MM.1S (cell line): Measurements from ENCODE around the gene TEAD2.
"Not testable (repeated sequence)": the region's sequence is repeated elsewhere in the genome, so short reads cannot be mapped to it uniquely, and the experiment has no call there.

ENCODE experiments used
- DNase-seq: peaks from one replicate; pipeline ENCODE4 v3.0.0-alpha.2; 2015
- H2AFZ ChIP-seq: fragments of 300-600 bp; sonication (generic); 2 replicates; pipeline ENCODE4 v1.6.0; 2016; ENCODE audit warnings: antibody characterized with exemption, low read length
- H3F3A ChIP-seq: fragments of 300-600 bp; sonication (generic); 2 replicates; pipeline ENCODE4 v1.6.1; 2016; ENCODE audit warnings: mild to moderate bottlenecking, antibody characterized with exemption, low read length, moderate library complexity, mixed read lengths; ENCODE audit not compliant: insufficient read depth
- H3K27ac ChIP-seq: fragments of 300-600 bp; sonication (generic); 2 replicates; pipeline ENCODE4 v1.5.1; 2016; ENCODE audit warnings: mild to moderate bottlenecking, low read length
- H3K27me3 ChIP-seq: fragments of 300-600 bp; sonication (generic); replicated peaks from 2 replicates; pipeline ENCODE4 v1.6.0; 2016; ENCODE audit warnings: low read length; ENCODE audit not compliant: insufficient read depth
- H3K36me3 ChIP-seq: fragments of 300-600 bp; sonication (generic); replicated peaks from 2 replicates; pipeline ENCODE4 v1.6.1; 2016; ENCODE audit warnings: mild to moderate bottlenecking, low read length, mixed read lengths; ENCODE audit not compliant: insufficient read depth
- H3K4me1 ChIP-seq: fragments of 300-600 bp; sonication (generic); 2 replicates; pipeline ENCODE4 v1.6.1; 2016; ENCODE audit warnings: low read length, mixed read lengths
- H3K4me2 ChIP-seq: fragments of 300-600 bp; sonication (generic); 2 replicates; pipeline ENCODE4 v1.6.0; 2016; ENCODE audit warnings: low read depth, low read length
- H3K4me3 ChIP-seq: fragments of 300-600 bp; sonication (generic); 2 replicates; pipeline ENCODE4 v1.5.1; 2016; ENCODE audit warnings: low read length, mixed read lengths
- H3K79me2 ChIP-seq: fragments of 300-600 bp; sonication (generic); 2 replicates; pipeline ENCODE4 v1.6.1; 2016; ENCODE audit warnings: mixed run types, low read length, mixed read lengths
- H3K9ac ChIP-seq: fragments of 300-600 bp; sonication (generic); 2 replicates; pipeline ENCODE4 v1.6.1; 2016; ENCODE audit warnings: low read length, mixed read lengths
- H3K9me2 ChIP-seq: fragments of 300-600 bp; sonication (generic); replicated peaks from 2 replicates; pipeline ENCODE4 v1.6.1; 2016; ENCODE audit warnings: mild to moderate bottlenecking, low read length, mixed read lengths; ENCODE audit not compliant: insufficient read depth
- H3K9me3 ChIP-seq: fragments of 300-600 bp; sonication (generic); replicated peaks from 2 replicates; pipeline ENCODE4 v1.6.1; 2016; ENCODE audit warnings: mild to moderate bottlenecking, low read length, mixed read lengths; ENCODE audit not compliant: insufficient read depth
- H4K20me1 ChIP-seq: fragments of 300-600 bp; sonication (generic); 2 replicates; pipeline ENCODE4 v1.6.1; 2016; ENCODE audit warnings: mild to moderate bottlenecking, low read length, moderate library complexity, mixed read lengths; ENCODE audit not compliant: insufficient read depth
- CTCF ChIP-seq: fragments of 300-600 bp; sonication (generic); IDR thresholded peaks from 2 replicates; pipeline ENCODE4 v1.5.1; 2016; ENCODE audit warnings: antibody characterized with exemption, low read length, mixed read lengths
- EZH2 ChIP-seq: fragments of 300-600 bp; sonication (generic); optimal IDR thresholded peaks from 2 replicates; pipeline ENCODE3; 2017; ENCODE audit warnings: low read depth, mild to moderate bottlenecking, antibody characterized with exemption, low read length, mixed read lengths
- EZH2phosphoT487 ChIP-seq: fragments of 300-600 bp; sonication (generic); IDR thresholded peaks from 2 replicates; pipeline ENCODE4 v1.6.1; 2018; ENCODE audit warnings: antibody characterized with exemption, low read length

TEAD2 gene

DNA sequence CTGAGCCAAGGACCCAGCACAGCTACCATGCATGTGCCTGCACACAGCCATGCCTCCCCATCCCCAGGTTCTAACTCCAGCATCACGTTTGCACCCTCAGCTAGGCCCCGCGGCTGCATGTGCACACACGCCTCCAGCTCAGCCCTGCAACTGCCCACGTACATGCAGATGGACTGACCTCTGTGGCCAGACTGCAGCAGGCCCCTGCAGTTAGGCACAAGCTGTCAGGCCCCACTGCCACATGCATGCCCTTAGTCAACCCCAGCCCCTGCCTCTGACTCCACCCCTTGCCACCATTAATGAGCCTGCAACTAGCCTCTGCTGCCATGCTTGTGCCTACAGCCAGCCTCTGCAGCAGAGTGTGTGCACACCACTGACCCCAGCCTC lies 60.4 kb downstream of the TEAD2 start:
- H3K4me2 ChIP-seq, result no peak overlapping the region
- no peaks in the 10 kb centered on the region for H3F3A ChIP-seq
- H3K36me3 ChIP-seq, result no peaks in the 10 kb centered on the region
- H3K27ac ChIP-seq, result no peak overlapping the region
- no peak overlapping the region for H2AFZ ChIP-seq
- H4K20me1 ChIP-seq, result no peaks in the 10 kb centered on the region
- TF ChIP-seq EZH2, result no peak
- TF ChIP-seq EZH2phosphoT487, result no peak
- no peak for TF ChIP-seq CTCF
- H3K9me2 ChIP-seq, result no peaks in the 10 kb centered on the region
- no peak overlapping the region for H3K4me3 ChIP-seq
- peaks cover 47% of the 10 kb centered on the region for H3K27me3 ChIP-seq
- no peaks in the 10 kb centered on the region for H3K79me2 ChIP-seq
- H3K9ac ChIP-seq, result no peak overlapping the region
- no peaks in the 10 kb centered on the region for H3K4me1 ChIP-seq
- DNase-seq, result no peak
- no peaks in the 10 kb centered on the region for H3K9me3 ChIP-seq

- no peak overlapping the region for H3K27ac ChIP-seq
- no peaks in the 10 kb centered on the region for H3K4me1 ChIP-seq
- H3K4me2 ChIP-seq, result peak overlapping the region; percentile 78
- H3K79me2 ChIP-seq, result no peaks in the 10 kb centered on the region
- H3K4me3 ChIP-seq, result peak overlapping the region; percentile 20; the same call in 1 of the 2 replicates
- TF ChIP-seq EZH2 (no peak), EZH2phosphoT487 (no peak), CTCF (peak; percentile 97)
- no peaks in the 10 kb centered on the region for H3F3A ChIP-seq
- peaks cover 47% of the 10 kb centered on the region for H3K27me3 ChIP-seq
- no peaks in the 10 kb centered on the region for H3K9me2 ChIP-seq
- no peaks in the 10 kb centered on the region for H3K36me3 ChIP-seq
- no peaks in the 10 kb centered on the region for H4K20me1 ChIP-seq
- H2AFZ ChIP-seq, result peak overlapping the region; percentile 61; the same call in 1 of the 2 replicates
- no peaks in the 10 kb centered on the region for H3K9me3 ChIP-seq
- DNase-seq, result peak; percentile 74
- H3K9ac ChIP-seq, result no peak overlapping the region
Observed at GRCh38 chr19:49301165-49301865, 60.9 kb downstream of the TEAD2 start.

DNA sequence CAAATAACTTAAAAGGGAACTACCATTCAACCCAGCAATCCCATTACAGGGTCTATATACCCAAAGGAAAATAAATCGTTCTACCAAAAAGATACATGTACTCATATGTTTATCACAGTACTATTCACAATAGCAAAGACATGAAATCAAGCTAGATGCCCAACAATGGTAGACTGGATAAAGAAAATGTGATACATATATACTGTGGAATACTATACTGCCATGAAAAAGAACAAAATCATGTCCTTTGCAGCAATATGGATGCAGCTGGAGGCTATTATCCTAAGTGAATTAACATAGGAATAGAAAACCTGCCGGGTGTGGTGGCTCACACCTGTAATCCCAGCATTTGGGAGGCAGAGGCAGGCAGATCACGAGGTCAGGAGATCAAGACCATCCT lies 63.6 kb downstream of the TEAD2 start:
- H3K9me3 ChIP-seq, H3K79me2 ChIP-seq, H3K27ac ChIP-seq, H3K4me1 ChIP-seq, H4K20me1 ChIP-seq, H3F3A ChIP-seq, H3K36me3 ChIP-seq, H3K4me3 ChIP-seq, H2AFZ ChIP-seq, H3K9me2 ChIP-seq, H3K9ac ChIP-seq, H3K4me2 ChIP-seq, DNase-seq: not testable (repeated sequence)
- H3K27me3 ChIP-seq, result peaks cover 39% of the 10 kb centered on the region

- H3K9ac ChIP-seq, result no peak overlapping the region
- DNase-seq, result no peak
- no peak overlapping the region for H3K4me3 ChIP-seq
- TF ChIP-seq EZH2phosphoT487 (no peak), CTCF (no peak), EZH2 (no peak)
- no peaks in the 10 kb centered on the region for H3F3A ChIP-seq
- H3K27me3 ChIP-seq, result peaks cover 29% of the 10 kb centered on the region
- no peak overlapping the region for H2AFZ ChIP-seq
- no peaks in the 10 kb centered on the region for H3K4me1 ChIP-seq
- no peaks in the 10 kb centered on the region for H3K79me2 ChIP-seq
- H3K9me3 ChIP-seq, result no peaks in the 10 kb centered on the region
- H3K36me3 ChIP-seq, result no peaks in the 10 kb centered on the region
- H3K27ac ChIP-seq, result no peak overlapping the region
- H3K4me2 ChIP-seq, result no peak overlapping the region
- H4K20me1 ChIP-seq, result no peaks in the 10 kb centered on the region
- no peaks in the 10 kb centered on the region for H3K9me2 ChIP-seq
Observed at GRCh38 chr19:49297403-49297802, 64.8 kb downstream of the TEAD2 start.
